Measurements from ENCODE around the gene IPCEF1. TPM values are rescaled to one million over a fixed set of nuclear protein-coding genes. Genes with fewer than 3 reads are reported as not detected.
"Not testable (repeated sequence)": the region's sequence is repeated elsewhere in the genome, so short reads cannot be mapped to it uniquely, and the experiment has no call there.

Gene IPCEF1
- total RNA-seq, 2 donors from 2014 or later = 0.90 to 1.2 TPM

DNA sequence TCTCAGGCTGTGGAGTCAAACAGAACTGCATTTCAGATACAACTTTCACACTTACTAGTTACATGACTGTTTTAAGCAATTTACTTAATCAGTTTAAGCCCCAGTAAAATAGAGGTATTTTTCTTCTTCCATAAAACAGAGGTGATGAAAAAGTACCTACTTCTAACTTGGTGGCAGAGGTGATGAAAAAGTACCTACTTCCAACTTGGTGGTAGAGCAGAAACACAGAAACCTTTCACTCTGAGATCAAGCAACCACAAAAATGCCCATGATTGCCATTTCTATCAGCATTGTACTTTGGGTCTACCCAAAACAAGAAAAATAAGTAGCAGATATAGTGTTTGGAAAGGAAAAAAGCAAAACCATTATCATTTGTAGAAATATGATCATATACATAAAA lies 168.9 kb downstream of the IPCEF1 start:
- DNase-seq = no peak
- Histone ChIP-seq H3K4me3 (no peak overlapping the region), H3K9ac (ENCODE audit: low read depth in 2 of 2, low read length in 2 of 2) (no peak overlapping the region), H3K4me1 (no peaks in the 10 kb centered on the region), H3K9me3 (no peaks in the 10 kb centered on the region), H3K27ac (no peak overlapping the region), H3K27me3 (no peaks in the 10 kb centered on the region), H3K36me3 (no peaks in the 10 kb centered on the region)
- TF ChIP-seq, protein P1, sequence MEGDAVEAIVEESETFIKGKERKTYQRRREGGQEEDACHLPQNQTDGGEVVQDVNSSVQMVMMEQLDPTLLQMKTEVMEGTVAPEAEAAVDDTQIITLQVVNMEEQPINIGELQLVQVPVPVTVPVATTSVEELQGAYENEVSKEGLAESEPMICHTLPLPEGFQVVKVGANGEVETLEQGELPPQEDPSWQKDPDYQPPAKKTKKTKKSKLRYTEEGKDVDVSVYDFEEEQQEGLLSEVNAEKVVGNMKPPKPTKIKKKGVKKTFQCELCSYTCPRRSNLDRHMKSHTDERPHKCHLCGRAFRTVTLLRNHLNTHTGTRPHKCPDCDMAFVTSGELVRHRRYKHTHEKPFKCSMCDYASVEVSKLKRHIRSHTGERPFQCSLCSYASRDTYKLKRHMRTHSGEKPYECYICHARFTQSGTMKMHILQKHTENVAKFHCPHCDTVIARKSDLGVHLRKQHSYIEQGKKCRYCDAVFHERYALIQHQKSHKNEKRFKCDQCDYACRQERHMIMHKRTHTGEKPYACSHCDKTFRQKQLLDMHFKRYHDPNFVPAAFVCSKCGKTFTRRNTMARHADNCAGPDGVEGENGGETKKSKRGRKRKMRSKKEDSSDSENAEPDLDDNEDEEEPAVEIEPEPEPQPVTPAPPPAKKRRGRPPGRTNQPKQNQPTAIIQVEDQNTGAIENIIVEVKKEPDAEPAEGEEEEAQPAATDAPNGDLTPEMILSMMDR (IDR thresholded peaks at IDR 0.05) = no peak
- intact Hi-C loops (cut with DNase I) = no loop called here

DNA sequence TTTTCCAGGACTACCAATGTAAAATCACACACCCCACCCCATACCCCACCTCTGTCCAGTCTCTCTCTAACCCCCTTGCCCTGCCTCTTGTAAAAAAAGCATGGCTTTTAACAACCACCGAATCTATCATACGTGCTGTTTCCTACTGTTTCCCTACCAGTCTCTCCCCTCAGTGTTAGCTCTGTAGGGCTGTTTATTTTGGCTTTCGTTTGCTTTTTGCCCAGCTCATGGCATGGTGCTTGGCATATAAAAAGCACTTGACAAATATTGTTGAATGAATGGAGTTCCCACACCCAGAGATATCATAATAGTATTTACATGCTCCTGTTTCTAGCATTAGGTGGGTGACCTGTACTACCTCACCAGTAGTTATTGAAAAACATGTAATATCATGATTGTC lies 169.4 kb downstream of the IPCEF1 start:
- intact Hi-C loops (cut with DNase I) = no loop called here

DNA sequence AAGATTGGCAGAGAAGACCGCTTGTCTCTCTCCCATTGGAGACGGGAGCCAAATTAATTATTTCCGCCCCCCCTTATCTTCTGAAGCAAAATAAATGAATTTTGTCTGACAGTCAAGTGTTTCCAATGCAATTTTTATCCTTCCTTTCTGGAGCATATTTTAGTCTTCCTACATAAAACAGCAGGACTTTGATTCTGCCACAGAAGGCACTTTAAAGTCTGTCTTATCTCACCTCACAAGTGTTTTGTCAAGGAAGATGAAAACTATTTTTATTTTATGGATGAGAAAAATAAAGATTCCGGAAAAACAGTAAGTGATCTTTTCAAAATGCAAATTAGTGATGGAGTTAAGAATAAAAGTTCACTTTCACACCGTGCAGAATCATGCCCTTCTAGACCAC lies 177.2 kb downstream of the IPCEF1 start:
- Histone ChIP-seq H3K36me3 (no peaks in the 10 kb centered on the region), H3K27me3 (no peaks in the 10 kb centered on the region), H3K9me3 (no peaks in the 10 kb centered on the region), H3K27ac (no peak overlapping the region), H3K4me3 (no peak overlapping the region), H3K4me1 (no peaks in the 10 kb centered on the region), H3K9ac (ENCODE audit: low read depth in 2 of 2, low read length in 2 of 2) (no peak overlapping the region)
- no peak for DNase-seq
- intact Hi-C loops (cut with DNase I) = no loop called here
- TF ChIP-seq, protein P1 (IDR thresholded peaks at IDR 0.05) = no peak

More for the DNA sequence above, 169.4 kb downstream of the IPCEF1 start:
- DNase-seq = no peak
- H3K9me3 ChIP-seq = no peaks in the 10 kb centered on the region
- H3K27me3 ChIP-seq = no peaks in the 10 kb centered on the region
- H3K4me3 ChIP-seq = no peak overlapping the region
- H3K9ac ChIP-seq (ENCODE audit: low read depth in 2 of 2, low read length in 2 of 2) = no peak overlapping the region
- H3K27ac ChIP-seq = no peak overlapping the region
- TF ChIP-seq, protein P1 (IDR thresholded peaks at IDR 0.05) = no peak
- no peaks in the 10 kb centered on the region for H3K36me3 ChIP-seq
- H3K4me1 ChIP-seq = no peaks in the 10 kb centered on the region

DNA sequence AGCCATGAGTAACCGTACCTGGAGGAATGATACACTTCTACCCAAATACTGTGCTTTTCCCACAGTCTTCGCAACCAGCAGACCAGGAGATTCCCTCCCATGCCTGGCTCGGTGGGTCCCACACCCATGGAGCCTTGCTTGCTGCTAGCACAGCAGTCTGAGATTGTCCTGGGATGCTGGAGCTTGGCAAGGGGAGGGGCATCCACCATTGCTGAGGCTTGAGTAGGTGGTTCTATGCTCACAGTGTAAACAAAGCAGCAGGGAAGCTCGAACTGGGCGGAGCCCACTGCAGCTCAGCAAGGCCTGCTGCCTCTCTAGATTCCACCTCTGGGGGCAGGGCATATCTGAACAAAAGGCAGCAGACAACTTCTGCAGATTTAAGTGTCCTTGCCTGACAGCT lies 184.2 kb downstream of the IPCEF1 start:
- H3K9ac ChIP-seq (ENCODE audit: low read depth in 2 of 2, low read length in 2 of 2); intact Hi-C loops (cut with DNase I); H3K4me3 ChIP-seq; DNase-seq; H3K4me1 ChIP-seq; H3K27ac ChIP-seq; H3K9me3 ChIP-seq; H3K27me3 ChIP-seq; H3K36me3 ChIP-seq: not testable (repeated sequence)

DNA sequence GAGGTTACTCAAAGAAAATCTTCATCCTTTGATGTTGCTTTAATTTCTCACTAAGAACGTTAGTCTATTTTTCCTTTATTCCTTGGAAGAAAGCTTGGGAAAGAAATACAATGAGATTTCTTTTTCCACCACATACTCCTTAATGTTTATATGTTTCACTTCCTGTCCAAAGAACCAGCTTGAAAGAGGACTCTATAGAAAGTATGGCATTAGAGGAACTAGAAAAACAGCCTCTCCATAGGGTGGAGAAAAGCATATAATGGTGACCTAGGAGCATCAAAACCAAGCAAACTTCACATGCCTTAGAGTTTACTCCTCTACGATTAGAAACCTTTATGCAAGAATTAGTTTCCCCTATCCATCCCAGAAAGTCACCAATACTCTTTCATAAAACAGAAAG lies 186.5 kb downstream of the IPCEF1 start:
- Histone ChIP-seq H3K9ac (ENCODE audit: low read depth in 2 of 2, low read length in 2 of 2) (no peak overlapping the region), H3K27ac (no peak overlapping the region), H3K9me3 (no peaks in the 10 kb centered on the region), H3K4me3 (no peak overlapping the region), H3K4me1 (no peaks in the 10 kb centered on the region), H3K36me3 (no peaks in the 10 kb centered on the region), H3K27me3 (no peaks in the 10 kb centered on the region)
- DNase-seq = no peak
- intact Hi-C loops (cut with DNase I) = no loop called here
- TF ChIP-seq, protein P1 (IDR thresholded peaks at IDR 0.05) = no peak

DNA sequence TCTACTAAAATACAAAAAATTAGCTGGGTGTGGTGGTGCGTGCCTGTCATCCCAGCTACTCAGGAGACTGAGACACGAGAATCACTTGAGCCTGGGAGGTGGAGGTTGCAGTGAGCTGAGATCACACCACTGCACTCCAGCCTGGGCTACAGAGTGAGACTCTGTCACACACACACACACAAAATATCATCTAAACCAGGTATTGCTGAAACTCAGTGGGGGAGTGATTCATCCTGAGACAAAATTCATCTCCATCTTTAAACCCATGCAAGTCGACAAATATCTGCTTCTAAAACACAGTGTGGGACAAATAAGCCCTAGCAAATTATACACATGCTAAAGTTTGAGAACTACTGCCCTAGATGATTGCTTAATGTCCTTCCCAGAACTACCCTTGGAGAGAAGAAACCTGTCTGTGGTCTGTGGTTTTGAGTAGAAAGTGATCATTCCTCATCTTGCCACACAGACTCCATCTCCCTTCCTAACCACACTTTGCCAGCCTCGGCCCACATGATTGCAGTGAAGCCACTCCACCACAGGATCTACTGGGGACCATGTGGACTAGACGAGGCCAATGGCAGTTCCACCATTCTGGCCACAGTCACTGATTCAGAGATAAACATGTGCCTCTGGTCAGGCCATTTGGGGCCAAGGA lies 187.3 kb downstream of the IPCEF1 start:
- intact Hi-C loops (cut with DNase I) = no loop called here
- Histone ChIP-seq H3K27me3 (no peaks in the 10 kb centered on the region), H3K4me3 (no peak overlapping the region), H3K9me3 (no peaks in the 10 kb centered on the region), H3K4me1 (no peaks in the 10 kb centered on the region), H3K36me3 (no peaks in the 10 kb centered on the region), H3K9ac (ENCODE audit: low read depth in 2 of 2, low read length in 2 of 2) (no peak overlapping the region), H3K27ac (no peak overlapping the region)
- TF ChIP-seq, protein P1 (IDR thresholded peaks at IDR 0.05) = no peak
- DNase-seq = no peak

All from colonic mucosa (tissue), 4 donors.